Naive B cell (primary cell): ENCODE results near the gene TMEM212. TPM values are rescaled to one million over a fixed set of nuclear protein-coding genes. Genes with fewer than 3 reads are reported as not detected.
"Not testable (repeated sequence)": the region's sequence is repeated elsewhere in the genome, so short reads cannot be mapped to it uniquely, and the experiment has no call there.

ENCODE experiments used
- ATAC-seq, 2 donors: fragments of 150-1000 bp; cut with Tn5 transposase; 2 replicates each; pipeline ENCODE4 v1.10.0; 2021; ENCODE audit warnings: low read depth in 2 of 2, mild to moderate bottlenecking in 2 of 2, moderate library complexity in 2 of 2
- DNase-seq: peaks from one replicate; pipeline ENCODE4 v3.0.0; 2022
- H3K27ac Mint-ChIP-seq, 6 donors: one replicate each; pipeline ENCODE4 v1.8.0; 2020 to 2022; ENCODE audit warnings: mild to moderate bottlenecking in 6 of 6, mixed read lengths in 6 of 6, moderate library complexity in 5 of 6, inconsistent platforms in 2 of 6
- H3K27me3 Mint-ChIP-seq, 3 donors: one replicate each; pipeline ENCODE4 v1.8.0; 2021 to 2022; ENCODE audit warnings: mixed read lengths in 3 of 3, mild to moderate bottlenecking in 1 of 3
- H3K36me3 Mint-ChIP-seq, 2 donors: one replicate each; pipeline ENCODE4 v1.8.0; 2020 to 2022; ENCODE audit warnings: mixed read lengths in 2 of 2, inconsistent platforms in 1 of 2, mild to moderate bottlenecking in 1 of 2
- H3K4me1 Mint-ChIP-seq, 3 donors: one replicate each; pipeline ENCODE4 v1.8.0; 2020 to 2022; ENCODE audit warnings: mixed read lengths in 3 of 3, inconsistent platforms in 1 of 3, mild to moderate bottlenecking in 1 of 3, moderate library complexity in 1 of 3
- H3K4me3 Mint-ChIP-seq, 8 donors: one replicate each; pipeline ENCODE4 v1.8.0; 2020 to 2022; ENCODE audit warnings: mild to moderate bottlenecking in 8 of 8, mixed read lengths in 8 of 8, moderate library complexity in 8 of 8, inconsistent platforms in 2 of 8
- H3K9me3 Mint-ChIP-seq, 7 donors: one replicate each; pipeline ENCODE4 v1.8.0; 2020 to 2022; ENCODE audit warnings: mixed read lengths in 7 of 7, mild to moderate bottlenecking in 5 of 7, inconsistent platforms in 2 of 7, moderate library complexity in 1 of 7
- polyA plus RNA-seq, 6 donors: library from polyadenylated mRNA; unstranded; fragments of 300-500 nt; fragmentation: Illumina TruSeq; gene quantifications; one replicate each; pipeline ENCODE4 v1.2.3, GENCODE V29; 2021; ENCODE audit warnings: low read depth in 6 of 6

The TMEM212 gene
- polyA plus RNA-seq, 6 donors from 2014 or later: not detected

- H3K9me3 Mint-ChIP-seq, H3K4me3 Mint-ChIP-seq, ATAC-seq, H3K36me3 Mint-ChIP-seq, H3K27ac Mint-ChIP-seq, DNase-seq, H3K27me3 Mint-ChIP-seq, H3K4me1 Mint-ChIP-seq: not testable (repeated sequence)
Observed at GRCh38 chr3:171906503-171906902, 63.4 kb downstream of the TMEM212 start.

GRCh38 chr3:171906951-171907676 is 64.0 kb downstream of the TMEM212 start:
- DNase-seq: no peak
- H3K4me1 Mint-ChIP-seq: no peaks in the 10 kb centered on the region
- no peaks in the 10 kb centered on the region for H3K36me3 Mint-ChIP-seq
- peaks cover 0 to 3% (median 0%) of the 10 kb centered on the region in 3 donors for H3K27me3 Mint-ChIP-seq
- no peak for ATAC-seq
- H3K4me3 Mint-ChIP-seq: no peak overlapping the region
- peaks cover 2 to 11% (median 7%) of the 10 kb centered on the region in 7 donors for H3K9me3 Mint-ChIP-seq
- no peak overlapping the region for H3K27ac Mint-ChIP-seq

- DNase-seq: no peak
- no peak overlapping the region for H3K27ac Mint-ChIP-seq
- H3K9me3 Mint-ChIP-seq: peaks cover 2 to 11% (median 7%) of the 10 kb centered on the region in 7 donors
- no peak for ATAC-seq
- H3K36me3 Mint-ChIP-seq: no peaks in the 10 kb centered on the region
- H3K4me1 Mint-ChIP-seq: no peaks in the 10 kb centered on the region
- no peak overlapping the region for H3K4me3 Mint-ChIP-seq
- peaks cover 0 to 3% (median 0%) of the 10 kb centered on the region in 3 donors for H3K27me3 Mint-ChIP-seq
Observed at GRCh38 chr3:171907761-171908160, 64.6 kb downstream of the TMEM212 start.

GRCh38 chr3:171908731-171909130 is 65.6 kb downstream of the TMEM212 start:
- DNase-seq: no peak
- Mint-ChIP-seq H3K4me1 (no peaks in the 10 kb centered on the region), H3K36me3 (no peaks in the 10 kb centered on the region), H3K9me3 (peaks cover 2 to 11% (median 7%) of the 10 kb centered on the region in 7 donors), H3K27me3 (no peaks in the 10 kb centered on the region), H3K27ac (peak overlapping the region in 1 of 6 donors; percentile 24), H3K4me3 (no peak overlapping the region)
- no peak for ATAC-seq

Other genes with a start within 250 kb of the TMEM212 start
- gene PLD1, start 32.9 kb upstream of the TMEM212 start, polyA plus RNA-seq: not detected
- gene FNDC3B, start 196.2 kb downstream of the TMEM212 start, polyA plus RNA-seq: 1 to 10 TPM in 5 of 6 donors, not detected in 1; 1.2 to 3.1 (median 2.2) TPM